Amniotic stem cell (primary cell): ENCODE measurements around the gene CEP350.

ENCODE experiments used
- DNase-seq: peaks from one replicate; lab custom pipeline; 2025; lab: John Stamatoyannopoulos, UW

CEP350 gene

DNA sequence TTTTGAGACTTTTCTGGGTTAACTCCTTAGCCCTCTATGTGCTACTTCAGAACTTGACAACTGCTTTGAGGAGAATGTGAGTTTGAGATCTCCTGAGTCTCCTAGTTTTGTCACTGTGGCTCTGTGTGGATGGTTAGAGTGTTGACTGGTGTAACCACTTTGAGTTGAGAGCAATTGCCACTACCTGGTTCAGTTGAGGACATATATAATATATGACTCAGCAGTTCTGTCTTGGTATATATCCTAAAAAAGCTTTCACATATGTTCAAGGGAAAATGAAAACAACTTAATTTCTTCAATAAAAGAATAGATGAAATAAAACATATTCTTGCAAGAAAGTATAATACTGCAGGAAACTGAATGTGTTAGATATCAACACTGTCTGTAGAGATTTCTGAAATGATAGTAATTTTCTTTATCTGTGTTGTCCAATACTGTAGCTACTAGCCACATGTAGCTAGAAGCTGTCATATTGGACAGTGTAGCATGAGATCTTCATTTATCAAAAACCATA, 103.3 kb downstream of the CEP350 start:
- no peak for DNase-seq

DNA sequence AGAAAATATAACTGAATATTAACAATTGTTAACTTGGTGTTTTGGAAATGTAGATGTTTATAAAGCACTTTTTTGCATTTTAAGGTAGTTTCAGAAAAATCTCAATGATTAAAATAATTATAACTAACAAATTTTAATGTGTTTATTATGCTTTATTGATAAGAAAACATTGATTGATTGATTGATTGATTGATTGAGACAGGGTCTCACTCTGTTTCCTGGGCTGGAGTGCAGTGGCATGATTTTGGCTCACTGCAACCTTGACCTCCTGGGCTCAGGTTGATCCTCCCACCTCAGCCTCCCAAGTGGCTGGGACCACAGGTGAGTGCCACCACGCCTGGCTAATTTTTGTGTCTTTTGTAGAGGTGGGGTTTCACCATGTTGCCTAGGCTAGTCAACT, 106.4 kb downstream of the CEP350 start:
- no peak for DNase-seq

DNA sequence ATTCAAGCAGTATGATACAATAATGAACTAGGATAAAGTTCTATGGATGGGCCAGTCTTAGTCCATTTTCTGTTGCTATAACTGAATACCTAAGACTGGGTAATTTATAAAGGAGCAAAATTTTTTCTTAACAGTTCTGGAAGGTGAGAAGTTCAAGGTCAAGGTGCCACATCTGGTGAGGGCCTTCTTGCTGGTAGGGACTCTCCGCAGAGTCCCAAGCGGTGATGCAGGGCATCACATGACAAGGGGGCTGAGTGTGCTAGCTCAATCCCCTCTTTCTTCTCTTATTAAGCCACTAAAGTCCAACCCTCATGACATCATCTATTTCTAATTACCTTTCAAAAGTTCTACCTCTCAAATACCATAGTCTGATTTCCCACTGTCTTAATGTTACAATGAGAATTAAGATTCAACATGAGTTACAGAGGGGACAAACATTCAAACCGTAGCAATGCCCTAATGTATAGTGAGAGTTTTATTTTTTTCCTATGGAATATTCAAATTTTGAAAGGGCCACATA, 107.9 kb downstream of the CEP350 start:
- DNase-seq: no peak

DNA sequence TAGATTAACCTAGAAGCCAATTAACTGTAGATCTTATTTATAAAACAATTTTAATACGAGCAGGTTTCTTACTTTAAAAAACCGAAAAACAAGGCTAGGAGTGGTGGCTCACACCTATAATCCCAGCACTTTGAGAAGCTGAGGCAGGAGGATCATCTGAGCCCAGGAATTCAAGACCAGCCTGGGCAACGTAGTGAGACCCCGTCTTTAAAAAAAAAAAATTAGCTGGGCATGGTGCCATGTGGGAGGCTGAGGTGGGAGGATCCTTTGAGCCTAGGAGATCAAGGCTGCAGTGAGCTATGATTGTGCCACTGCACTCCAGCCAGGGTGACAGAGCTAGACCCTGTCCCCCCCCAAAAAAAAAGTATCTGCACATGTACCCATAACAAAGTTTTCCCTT, 110.8 kb downstream of the CEP350 start:
- no peak for DNase-seq

DNA sequence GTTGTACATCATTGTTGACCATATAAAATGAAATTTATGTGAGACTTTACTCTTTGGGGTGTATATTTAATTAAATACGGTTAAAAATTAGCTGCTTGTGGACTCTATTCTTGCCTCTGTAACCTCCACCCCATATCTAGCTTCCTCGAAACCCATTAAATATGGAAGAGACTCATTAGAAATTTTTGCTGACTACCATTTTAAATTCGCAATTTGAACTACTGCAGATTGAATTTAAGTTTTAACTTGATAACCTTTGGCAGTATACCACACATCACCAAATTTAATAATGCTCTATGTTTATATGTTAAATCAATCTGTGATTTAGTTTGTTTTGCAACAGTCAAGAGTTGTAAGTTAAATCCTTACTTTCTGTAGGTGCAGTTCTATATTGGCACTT, 111.5 kb downstream of the CEP350 start:
- no peak for DNase-seq

DNA sequence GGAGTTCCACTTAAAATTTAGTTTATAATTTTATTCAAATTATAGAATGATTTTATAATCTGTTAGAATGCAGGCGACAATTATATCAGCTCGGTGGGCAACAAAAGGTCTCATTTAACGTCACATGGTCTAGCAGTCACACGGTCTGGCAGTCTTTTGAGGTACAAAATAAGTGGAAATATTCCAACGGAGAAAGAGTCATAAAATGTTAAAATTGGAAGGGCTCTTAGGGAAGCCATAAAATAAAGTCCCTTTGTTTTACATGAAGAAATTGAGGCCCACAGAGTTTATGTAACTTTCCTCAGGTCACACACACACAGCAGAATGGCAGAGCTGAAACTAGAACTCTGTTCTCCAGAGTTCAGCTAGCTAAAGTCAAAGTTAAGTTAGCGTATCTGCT, 115.7 kb downstream of the CEP350 start:
- DNase-seq: no peak

DNA sequence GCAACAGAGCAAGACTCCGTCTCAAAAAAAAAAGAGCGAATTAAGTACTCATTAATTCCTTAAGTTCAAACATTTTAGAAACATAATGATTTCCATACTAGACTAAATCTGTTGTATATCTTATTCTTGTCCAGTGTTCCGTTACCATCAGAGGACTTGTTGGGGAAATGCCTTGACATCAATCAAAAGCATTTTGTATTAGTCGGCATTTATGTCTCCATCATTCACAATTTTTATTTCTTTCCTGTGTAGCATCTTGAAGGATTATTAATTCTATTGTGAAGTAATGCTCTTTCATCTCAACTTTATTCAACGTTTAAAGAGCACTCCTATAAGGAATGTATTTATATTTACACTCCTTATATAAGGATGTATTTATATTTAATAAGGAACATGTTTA, 117.1 kb downstream of the CEP350 start:
- DNase-seq: no peak

DNA sequence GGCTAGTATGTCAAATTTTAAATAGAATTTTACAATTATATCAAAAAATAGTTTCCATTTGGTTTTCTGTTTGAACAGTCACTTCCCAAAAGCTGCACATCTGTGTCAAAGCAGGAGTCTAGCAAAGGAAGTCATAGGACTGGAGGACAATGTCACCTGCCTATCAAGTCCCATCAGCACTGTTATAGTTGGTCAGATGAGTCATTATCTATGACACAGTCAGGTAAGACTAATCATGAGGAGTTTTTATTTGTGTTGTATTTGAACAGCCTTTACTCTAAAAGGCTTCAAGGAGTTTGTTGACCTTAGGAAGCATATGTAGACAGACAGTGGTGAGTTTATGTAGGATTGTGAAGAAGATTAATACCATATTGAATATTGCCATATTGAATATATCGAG, 125.8 kb downstream of the CEP350 start:
- no peak for DNase-seq

DNA sequence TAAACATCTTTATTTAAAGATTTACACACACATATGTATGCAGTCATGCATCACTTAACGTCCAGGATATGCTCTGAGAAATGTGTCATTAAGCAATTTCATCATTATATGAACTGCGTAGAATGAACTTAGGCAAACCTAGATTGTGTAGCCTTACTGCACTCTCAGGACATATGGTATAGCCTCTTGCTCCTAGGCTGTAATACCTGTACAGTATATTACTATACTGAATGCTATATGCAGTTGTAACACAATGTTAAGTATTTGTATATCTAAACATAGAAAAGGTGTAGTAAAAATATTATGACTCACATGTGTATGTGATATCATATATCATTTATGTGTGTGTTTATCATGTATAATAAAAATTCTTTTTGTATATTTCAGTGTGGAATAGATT, 126.9 kb downstream of the CEP350 start:
- no peak for DNase-seq

DNA sequence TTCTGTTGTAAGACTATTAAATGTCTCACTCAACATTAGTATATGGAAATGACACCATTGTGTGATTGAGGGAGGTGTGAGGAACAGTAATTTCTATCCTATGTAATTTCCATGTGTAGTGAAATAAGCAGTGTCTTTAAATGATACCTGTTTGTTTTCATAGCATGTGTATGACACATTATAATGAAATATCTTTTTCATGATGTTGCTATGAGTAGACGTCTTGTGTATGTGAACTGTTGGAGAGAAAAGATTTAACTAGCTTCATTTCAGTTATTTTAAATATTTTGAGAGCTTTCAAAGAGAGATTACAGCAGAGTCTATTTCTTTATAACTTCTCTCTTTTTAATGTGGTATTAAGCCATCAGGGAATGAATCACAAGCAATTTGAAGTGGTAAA, 128.6 kb downstream of the CEP350 start:
- DNase-seq: no peak

DNA sequence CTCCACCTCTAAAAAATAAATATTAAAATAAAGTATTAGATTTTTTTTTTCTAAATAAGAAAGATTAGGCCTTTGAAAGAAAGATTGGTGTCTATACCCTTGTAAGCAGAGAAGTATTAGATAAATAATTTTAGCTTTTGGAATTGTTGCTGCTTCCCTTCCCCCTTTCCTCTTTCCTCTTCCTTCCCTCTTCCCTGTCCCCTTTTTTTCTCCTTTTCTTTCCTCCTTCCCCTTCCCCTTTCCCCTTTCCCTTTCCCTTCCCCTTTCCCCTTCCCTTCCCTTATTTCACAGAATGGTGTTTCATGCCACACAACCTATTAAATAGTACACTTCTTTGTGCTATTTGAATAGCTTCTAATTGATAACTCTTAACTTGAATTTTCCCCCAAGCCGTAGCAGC, 130.3 kb downstream of the CEP350 start:
- no peak for DNase-seq

DNA sequence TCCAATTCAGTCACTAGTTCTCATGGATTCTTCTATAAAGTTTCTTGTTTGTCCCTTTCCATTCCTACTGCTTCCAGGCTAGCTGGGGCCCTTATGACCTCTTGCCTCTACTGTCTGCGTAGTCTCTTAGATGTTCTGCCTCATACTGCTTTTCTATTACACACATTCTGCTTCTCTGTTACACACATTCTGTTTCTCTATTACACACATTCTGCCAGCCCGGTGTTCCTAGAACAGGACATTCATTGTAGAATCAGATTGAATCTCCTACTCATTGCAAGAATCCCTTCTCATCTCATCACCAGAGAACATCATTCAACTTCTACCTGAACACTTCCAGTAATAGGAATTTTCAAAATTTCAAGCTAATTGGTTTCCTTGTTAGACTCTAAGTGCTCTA, 130.7 kb downstream of the CEP350 start:
- no peak for DNase-seq

DNA sequence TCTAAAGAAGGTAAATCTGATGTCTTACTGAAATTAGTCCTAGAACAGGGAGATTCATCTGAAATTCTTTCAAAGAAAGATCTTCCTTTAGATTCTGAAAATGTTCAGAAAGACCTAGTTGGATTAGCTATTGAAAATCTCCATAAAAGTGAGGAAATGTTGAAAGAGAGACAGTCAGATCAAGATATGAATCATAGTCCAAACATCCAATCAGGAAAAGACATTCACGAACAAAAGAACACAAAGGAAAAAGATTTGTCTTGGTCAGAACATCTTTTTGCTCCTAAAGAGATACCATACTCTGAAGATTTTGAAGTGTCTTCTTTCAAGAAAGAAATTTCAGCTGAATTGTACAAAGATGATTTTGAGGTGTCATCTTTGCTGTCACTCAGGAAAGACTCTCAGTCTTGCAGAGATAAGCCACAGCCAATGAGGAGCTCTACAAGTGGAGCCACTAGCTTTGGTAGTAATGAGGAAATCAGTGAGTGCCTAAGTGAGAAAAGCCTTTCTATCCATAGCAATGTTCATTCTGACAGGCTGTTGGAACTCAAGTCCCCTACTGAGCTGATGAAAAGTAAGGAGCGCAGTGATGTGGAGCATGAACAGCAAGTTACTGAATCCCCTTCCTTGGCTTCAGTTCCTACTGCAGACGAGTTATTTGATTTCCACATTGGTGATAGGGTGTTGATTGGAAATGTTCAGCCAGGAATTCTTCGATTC, 138.5 kb downstream of the CEP350 start:
- no peak for DNase-seq

DNA sequence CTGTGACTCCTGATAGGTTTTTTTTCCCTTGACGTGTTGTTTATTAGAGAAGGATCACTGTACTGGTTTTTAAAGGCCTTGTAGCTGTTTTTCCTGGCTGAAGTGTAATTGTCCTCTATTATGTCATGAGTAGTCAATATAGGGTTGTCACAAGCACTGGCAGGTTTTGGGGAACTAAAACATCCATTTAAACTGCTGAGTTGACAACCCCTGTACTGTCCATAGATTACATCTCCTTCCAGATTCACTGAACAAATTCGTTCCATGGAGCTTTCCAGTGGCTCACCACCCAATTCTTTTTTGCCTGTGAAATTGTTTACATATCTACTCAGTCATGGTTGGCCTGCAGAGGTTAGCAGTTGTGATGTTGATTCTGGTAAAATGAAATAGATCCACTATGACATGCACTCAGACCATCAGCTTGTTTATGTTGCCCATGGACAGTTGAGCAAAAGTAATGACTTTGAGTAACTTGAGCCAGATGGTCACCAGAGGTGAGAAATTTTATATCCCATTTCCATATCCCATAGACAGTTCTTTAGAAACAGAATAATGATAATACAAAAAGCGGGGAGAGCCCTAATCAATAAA, 140.2 kb downstream of the CEP350 start:
- no peak for DNase-seq

DNA sequence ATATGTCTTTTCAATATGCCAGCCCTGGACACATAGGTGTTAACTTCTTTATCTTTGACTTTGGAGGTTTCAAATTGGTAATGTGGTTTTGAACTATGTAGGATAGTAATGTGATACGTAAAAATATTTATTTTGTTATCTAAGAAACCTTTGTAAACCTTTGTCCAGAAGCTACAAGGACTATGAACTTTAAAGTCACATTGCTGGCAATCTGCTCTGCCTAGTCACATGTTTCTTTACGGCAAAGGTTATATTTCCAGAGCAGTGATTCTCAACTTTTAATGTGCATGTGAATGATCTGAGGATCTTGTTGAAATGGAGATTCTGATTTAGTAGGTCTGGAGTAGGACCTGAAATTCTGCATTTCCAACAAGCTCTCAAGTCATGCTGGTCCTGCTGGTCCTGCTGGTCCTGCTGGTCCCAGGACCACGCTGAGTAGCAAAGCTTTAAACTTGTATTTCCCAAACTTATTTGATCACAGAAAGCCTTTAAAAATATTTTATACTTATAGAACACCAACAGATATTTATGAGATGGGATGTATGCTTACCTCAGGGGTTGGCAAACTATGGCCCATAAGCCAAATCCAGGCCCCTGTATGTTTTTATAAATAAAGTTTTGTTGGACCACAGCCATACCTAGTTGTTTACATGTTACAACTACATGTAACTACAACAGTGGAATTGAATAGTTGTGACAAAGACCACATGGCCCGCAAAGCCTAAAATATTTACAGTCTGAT, 142.1 kb downstream of the CEP350 start:
- DNase-seq: no peak

DNA sequence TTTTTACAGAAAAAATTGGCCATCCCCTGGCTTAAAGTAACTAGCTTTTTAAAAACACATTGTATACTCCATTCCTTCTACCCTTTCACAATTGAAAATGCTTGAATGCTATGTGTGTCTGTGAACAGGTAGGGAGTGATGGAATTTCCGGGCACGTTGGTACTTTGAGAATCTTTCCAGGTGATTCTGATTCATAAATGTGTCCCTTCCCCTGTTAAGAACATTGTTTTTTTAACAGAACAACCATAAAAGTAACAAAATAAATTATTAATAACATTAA, 142.7 kb downstream of the CEP350 start:
- DNase-seq: no peak

DNA sequence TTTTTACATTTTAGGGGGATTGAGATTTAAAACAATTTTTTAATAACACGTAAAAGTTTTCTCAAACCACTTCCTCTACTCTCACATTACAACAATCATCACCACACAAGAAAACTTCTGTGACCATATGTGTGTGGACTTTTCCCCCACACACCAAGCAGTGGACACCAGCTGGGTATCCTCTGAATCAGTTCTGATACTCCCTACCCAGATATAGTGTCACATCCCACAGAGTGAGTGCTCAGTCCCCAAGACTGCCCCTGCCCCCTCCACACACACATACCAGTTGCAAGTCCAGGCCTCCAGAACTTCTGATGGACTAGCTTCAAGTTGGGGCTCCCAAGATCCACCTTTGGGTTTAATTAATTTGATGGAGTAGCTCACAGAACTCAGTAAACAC, 146.8 kb downstream of the CEP350 start:
- no peak for DNase-seq

DNA sequence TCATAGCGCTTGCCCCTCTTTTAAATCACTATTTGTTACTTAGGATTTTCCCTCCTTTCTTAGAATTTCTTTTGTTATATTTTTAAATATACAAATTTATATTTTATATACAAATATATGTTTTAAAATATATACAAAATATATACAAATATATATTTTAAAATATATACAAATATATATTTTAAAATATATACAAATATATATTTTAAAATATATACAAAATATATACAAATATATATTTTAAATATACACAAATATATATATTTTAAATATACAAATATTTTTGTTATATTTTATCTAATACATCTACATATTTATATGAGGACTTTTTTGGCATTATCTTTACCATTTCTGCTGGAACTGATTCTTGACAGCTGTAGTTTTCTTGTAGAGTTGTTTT, 149.2 kb downstream of the CEP350 start:
- DNase-seq: no peak

DNA sequence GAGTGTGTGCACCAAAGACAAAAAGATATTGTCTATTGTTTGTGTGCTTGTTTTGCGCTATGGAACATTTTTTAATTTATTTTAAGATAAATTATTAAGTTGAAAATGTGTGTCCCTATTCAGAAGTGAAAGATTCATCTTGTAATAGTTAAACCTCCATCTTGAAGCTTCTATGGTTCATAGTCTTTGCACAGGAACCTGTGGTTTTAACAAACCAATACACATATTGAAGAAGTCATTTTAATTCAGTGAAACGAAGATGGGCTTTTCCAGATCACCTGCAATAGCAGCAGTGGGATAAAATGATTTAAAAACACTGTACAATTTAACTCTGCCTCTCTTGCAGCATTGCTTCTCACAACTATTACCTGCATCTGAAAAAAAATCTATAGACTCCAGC, 157.5 kb downstream of the CEP350 start:
- DNase-seq: no peak

DNA sequence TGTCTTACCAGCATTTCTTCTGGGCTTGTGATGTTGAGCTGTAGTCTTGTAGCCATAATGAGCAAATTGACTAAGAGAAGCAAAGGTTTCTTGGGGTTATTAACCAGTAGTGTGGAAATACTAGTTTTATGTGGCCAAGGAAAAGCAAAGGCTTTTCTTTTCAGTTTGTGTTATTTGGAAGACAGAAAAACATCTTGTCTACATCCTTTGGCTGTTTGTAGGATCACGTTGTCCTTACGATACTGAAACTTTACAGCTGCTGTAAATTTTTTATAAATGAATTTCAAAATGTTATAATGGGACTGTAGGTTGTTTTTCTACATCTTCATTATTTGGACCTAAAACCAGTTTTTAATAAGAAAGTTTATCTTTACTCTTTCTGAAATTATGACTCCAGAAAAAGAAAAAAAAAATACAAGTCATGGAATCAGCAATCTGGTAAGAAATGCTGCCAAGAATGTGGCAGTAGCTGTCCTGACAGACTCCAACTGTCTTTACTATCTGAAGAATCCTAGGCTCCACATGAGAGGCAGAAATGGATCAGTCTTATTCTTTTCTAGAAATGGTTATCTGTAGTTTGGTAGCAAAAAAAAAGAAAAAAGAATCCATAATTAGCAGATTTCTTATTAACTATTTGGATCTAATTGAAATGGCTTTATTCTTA, 158.5 kb downstream of the CEP350 start:
- DNase-seq: no peak

DNA sequence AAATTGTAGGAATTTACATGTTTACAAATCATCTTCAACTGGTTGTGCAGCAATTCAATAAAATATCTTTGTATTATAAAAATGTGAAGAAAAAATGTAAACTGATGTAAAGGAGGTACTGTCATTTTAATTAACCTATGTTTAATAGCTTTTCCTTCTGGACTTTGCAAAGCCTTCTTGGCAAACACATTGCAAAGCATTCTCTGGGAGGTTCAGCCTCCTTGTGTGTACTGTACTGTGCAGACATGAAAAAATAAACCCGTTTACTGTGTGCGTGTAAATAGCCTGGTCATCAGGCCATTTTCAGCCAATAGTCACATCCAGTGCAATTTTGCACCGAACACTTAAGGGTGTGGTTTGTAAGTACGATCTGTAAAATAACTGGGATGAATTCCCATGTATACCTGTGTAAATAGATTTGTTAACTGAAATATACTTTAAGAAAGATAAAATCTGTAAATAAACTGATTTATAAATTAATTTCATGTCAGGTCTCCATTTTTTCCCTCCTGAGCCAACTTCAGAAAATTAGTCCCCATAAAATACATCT, 159.9 kb downstream of the CEP350 start:
- DNase-seq: no peak

DNA sequence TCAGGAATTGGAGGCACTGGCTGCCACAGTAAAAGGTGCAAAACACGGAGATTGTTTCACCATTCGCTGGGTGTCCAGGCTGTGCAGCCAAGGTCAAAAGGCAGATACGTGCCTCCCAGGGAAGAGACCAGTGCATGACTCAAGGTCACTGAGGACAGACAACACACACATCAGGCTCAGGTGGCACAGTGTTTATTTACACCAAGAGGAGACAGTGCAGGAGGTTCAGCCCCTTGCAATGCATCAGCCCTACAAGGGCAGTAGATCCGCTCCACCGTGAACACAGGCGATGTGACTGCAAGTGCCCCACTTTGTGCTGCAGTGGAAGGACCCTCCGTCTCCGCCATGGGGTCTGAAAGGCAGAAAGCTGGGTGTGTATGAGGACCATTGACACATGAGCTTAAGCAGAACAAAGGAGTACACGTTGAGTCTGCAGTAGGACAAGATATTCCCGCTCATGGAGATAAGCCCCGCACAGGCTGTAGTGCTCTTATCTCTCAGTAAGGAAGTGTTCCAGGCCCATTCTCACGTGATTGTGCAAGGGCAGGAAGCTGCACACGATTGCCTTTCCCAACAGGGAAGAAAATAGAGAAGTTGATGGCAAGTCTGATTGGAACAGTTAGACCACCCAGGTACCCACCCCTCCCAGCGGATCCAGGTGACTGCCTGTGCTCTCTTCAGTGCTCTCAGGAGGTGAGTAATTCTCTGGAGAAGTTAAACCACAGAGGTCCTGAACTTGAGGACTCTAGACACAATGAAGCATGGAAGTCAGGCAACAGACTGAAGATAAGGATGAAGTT, 162.6 kb downstream of the CEP350 start:
- no peak for DNase-seq
